ENCODE results near the gene PRELP.

PRELP gene

DNA sequence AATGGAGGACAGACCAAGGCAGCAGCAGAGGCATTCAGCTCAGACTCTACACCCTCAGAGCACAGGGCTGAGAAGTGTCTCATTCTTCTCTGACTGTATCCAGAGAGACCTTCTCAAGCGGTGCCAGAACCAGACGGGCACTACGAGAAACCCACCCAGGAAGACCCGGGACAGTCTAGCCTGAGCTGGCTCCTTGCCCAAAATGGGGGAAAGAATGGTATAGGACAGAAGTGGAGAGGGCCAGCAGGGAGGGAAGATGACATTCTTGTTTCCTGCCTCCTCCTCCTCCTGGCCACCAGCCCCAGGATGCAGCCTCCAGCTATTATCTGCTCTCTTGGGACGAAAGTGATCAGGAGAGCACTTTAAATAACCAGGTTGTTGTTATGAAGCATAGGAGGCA lies 22.6 kb upstream of the PRELP start:
- no peak for TF ChIP-seq Cebpa-rat (IDR thresholded peaks at IDR 0.05)
- Histone ChIP-seq H3K4me2 (peak overlapping the region; percentile 31; the same call in 1 of the 2 replicates), H3K9me3 (no peaks in the 10 kb centered on the region), H3K4me3 (no peak overlapping the region), H3K27me3 (no peaks in the 10 kb centered on the region), H3K4me1 (peaks cover 29% of the 10 kb centered on the region), H3K27ac (no peak overlapping the region), H3K9ac (no peak overlapping the region), H4K20me1 (no peaks in the 10 kb centered on the region), H3K36me3 (no peaks in the 10 kb centered on the region)

DNA sequence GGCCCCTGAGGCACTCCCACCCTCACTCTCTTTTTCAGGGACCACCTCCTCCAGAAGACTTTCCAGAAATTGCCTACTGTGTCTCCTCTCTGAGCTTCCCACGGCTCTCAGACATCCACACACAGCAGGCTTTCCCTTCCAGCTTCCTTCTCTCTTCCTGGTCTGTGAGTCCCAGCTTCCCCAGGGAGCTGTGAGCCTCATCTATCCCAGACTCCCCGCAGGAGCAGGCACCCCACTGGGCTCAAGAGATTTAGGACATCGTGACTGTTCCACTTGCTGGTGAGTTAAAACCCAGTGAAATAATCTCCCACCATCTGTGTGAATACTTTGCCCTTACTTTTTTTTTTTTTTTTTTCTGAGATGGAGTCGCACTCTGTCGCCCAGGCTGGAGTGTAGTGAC lies 22.0 kb upstream of the PRELP start:
- Histone ChIP-seq H3K36me3 (no peaks in the 10 kb centered on the region), H3K9ac (no peak overlapping the region), H3K4me2 (peak overlapping the region; percentile 31; the same call in 1 of the 2 replicates), H3K4me3 (no peak overlapping the region), H3K4me1 (peaks cover 25% of the 10 kb centered on the region), H3K9me3 (no peaks in the 10 kb centered on the region), H4K20me1 (no peaks in the 10 kb centered on the region), H3K27me3 (no peaks in the 10 kb centered on the region), H3K27ac (no peak overlapping the region)
- TF ChIP-seq Cebpa-rat (IDR thresholded peaks at IDR 0.05) = no peak

DNA sequence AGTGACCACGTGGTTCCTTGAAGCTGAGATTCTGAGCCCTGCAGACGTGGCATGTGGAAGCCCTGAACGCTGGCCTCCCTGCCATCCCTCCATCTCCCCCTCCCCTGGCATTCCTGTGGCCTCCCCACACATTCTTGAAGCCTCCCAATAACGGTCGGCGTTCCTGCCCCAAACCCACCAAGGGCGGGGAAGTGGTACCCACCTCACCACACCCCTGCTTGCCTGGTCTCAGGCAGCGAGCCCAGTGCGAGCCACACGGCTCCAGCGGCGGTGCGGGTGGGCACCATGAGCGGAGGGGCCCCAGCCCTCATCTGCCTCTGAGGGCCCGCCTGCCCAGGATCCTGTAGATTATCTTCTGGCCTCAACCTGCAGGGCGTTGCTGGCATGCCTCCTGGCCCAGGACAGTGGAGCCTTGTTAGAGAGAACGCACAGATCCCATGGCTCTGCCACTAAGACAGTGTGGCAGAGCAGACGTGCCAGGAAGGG lies 20.6 kb upstream of the PRELP start:
- H3K4me3 ChIP-seq = no peak overlapping the region
- peaks cover 23% of the 10 kb centered on the region for H3K4me1 ChIP-seq
- no peaks in the 10 kb centered on the region for H3K9me3 ChIP-seq
- no peak overlapping the region for H3K9ac ChIP-seq
- H4K20me1 ChIP-seq = no peaks in the 10 kb centered on the region
- H3K36me3 ChIP-seq = no peaks in the 10 kb centered on the region
- H3K4me2 ChIP-seq = no peak overlapping the region
- TF ChIP-seq Cebpa-rat (IDR thresholded peaks at IDR 0.05) = no peak
- H3K27ac ChIP-seq = no peak overlapping the region
- H3K27me3 ChIP-seq = no peaks in the 10 kb centered on the region

DNA sequence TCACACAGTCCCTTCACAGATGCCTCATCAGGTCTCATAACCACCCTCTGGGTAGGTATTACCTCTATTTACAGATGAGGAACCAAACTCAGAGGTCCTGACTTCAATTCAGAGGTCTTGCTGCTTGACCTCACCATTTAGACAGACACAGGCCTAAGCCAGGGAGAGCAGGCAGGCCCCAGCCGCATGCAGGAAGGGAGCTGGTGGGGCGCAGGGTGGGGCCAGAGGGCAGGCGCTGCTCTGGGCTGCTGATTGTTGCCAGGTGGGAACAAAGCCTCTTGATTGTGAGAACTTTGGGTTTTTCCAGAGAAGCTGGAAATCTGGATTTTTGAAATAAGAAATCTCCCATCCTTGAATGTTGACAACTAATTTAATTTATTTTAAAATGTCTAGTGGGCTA lies 19.9 kb upstream of the PRELP start:
- Histone ChIP-seq H3K27ac (no peak overlapping the region), H3K4me1 (peaks cover 23% of the 10 kb centered on the region), H3K9ac (no peak overlapping the region), H3K4me3 (no peak overlapping the region), H3K36me3 (no peaks in the 10 kb centered on the region), H3K27me3 (no peaks in the 10 kb centered on the region), H3K4me2 (no peak overlapping the region), H4K20me1 (no peaks in the 10 kb centered on the region), H3K9me3 (no peaks in the 10 kb centered on the region)
- TF ChIP-seq Cebpa-rat (IDR thresholded peaks at IDR 0.05) = no peak

DNA sequence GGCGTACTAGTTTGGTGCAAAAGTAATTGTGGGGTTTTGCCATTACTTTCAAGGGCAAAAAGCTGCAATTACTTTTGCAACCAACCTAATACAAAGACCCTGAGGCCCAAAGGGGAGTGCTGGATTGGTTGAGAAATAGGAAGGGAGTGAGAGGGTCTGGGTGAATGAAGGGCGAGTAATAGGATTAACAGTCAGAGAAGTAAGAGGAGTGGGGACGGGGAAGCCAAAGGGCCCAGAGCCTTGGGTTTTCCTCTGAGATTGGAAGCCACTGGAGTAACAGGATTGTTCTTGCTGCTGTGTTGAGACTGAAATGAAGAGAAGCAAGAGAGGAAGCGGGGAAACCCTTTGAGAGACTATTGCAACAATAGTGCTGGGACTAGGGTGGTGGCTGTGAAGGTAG lies 19.0 kb upstream of the PRELP start:
- TF ChIP-seq Cebpa-rat (IDR thresholded peaks at IDR 0.05) = no peak
- Histone ChIP-seq H3K4me3 (no peak overlapping the region), H3K27ac (no peak overlapping the region), H3K9ac (no peak overlapping the region), H3K4me2 (no peak overlapping the region), H3K27me3 (no peaks in the 10 kb centered on the region), H3K36me3 (no peaks in the 10 kb centered on the region), H3K4me1 (peaks cover 23% of the 10 kb centered on the region), H3K9me3 (no peaks in the 10 kb centered on the region), H4K20me1 (no peaks in the 10 kb centered on the region)

DNA sequence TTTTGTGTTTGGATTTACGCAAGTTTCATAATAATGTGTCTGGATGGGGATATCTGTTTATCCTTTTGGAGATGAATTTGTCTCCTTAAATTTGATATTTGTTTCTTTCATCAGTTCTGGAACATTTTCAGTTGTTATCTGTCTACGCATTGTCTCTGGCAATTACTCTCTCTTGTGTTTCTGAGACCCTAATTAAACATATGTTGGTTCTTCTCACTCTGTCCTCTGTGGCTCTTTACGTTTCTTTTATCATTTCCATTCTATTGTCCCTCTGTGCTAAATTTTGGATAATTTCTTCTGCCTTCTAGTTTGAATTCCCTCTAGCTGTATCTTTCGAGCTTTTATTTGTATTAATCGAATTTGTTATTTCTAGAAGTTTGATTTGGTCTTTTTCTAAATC lies 17.5 kb upstream of the PRELP start:
- Histone ChIP-seq H3K27me3 (no peaks in the 10 kb centered on the region), H4K20me1 (no peaks in the 10 kb centered on the region), H3K9me3 (no peaks in the 10 kb centered on the region), H3K4me2 (no peak overlapping the region), H3K4me3 (no peak overlapping the region), H3K4me1 (peaks cover 18% of the 10 kb centered on the region), H3K9ac (no peak overlapping the region), H3K36me3 (no peaks in the 10 kb centered on the region), H3K27ac (no peak overlapping the region)
- TF ChIP-seq Cebpa-rat (IDR thresholded peaks at IDR 0.05) = no peak

DNA sequence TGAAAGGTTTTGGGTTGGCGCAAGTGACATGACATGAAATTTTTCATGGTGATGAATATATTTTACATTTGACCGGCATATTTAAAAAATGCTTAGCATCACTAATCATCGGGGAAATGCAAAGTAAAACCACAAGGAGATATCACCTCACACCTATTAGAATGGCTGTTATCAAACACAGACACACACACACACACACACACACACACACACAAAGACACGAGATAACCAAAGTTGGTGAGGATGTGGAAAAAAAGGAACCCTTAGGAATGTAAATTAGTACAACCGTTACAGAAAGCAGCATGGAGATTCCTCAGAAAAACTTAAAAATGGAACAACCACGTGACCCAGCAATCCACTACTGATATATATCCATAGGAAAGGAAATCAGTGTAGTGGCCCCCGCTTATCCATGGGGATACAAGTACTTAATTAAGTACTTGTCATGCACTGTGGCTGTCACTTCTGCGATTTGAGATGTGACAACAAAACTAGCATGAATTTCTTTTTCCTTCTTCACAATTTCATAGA lies 15.9 kb upstream of the PRELP start:
- no peak overlapping the region for H3K4me3 ChIP-seq
- no peaks in the 10 kb centered on the region for H3K27me3 ChIP-seq
- no peaks in the 10 kb centered on the region for H4K20me1 ChIP-seq
- no peak for TF ChIP-seq Cebpa-rat (IDR thresholded peaks at IDR 0.05)
- H3K9me3 ChIP-seq = no peaks in the 10 kb centered on the region
- peaks cover 5% of the 10 kb centered on the region; the same call in 1 of the 2 replicates for H3K4me1 ChIP-seq
- H3K9ac ChIP-seq = no peak overlapping the region
- no peak overlapping the region for H3K27ac ChIP-seq
- no peaks in the 10 kb centered on the region for H3K36me3 ChIP-seq
- no peak overlapping the region for H3K4me2 ChIP-seq

DNA sequence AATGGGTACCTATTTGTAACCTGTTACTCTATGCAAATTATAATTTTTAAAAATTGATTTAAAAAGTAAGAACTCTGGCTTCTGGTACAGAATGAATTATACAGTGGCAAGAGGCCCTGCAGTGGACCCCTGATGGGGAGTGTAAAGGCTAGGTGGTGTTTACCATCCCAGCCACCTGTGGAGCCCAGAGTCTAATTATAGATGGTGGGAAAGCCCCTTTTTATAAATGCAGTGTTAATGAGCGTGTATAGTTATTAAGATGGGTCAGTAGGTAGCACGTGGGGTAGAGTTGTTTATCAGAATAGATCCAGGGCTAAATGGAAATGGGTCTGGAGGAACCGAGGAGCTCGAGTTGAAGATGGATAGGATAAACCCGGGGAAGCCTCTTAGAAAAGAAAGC lies 13.9 kb upstream of the PRELP start:
- no peak overlapping the region for H3K4me2 ChIP-seq
- H3K27ac ChIP-seq = no peak overlapping the region
- H3K9ac ChIP-seq = no peak overlapping the region
- no peaks in the 10 kb centered on the region for H3K27me3 ChIP-seq
- H3K9me3 ChIP-seq = no peaks in the 10 kb centered on the region
- H4K20me1 ChIP-seq = no peaks in the 10 kb centered on the region
- H3K4me1 ChIP-seq = peaks cover 10% of the 10 kb centered on the region; the same call in 1 of the 2 replicates
- H3K4me3 ChIP-seq = no peak overlapping the region
- no peaks in the 10 kb centered on the region for H3K36me3 ChIP-seq
- TF ChIP-seq Cebpa-rat (IDR thresholded peaks at IDR 0.05) = no peak

DNA sequence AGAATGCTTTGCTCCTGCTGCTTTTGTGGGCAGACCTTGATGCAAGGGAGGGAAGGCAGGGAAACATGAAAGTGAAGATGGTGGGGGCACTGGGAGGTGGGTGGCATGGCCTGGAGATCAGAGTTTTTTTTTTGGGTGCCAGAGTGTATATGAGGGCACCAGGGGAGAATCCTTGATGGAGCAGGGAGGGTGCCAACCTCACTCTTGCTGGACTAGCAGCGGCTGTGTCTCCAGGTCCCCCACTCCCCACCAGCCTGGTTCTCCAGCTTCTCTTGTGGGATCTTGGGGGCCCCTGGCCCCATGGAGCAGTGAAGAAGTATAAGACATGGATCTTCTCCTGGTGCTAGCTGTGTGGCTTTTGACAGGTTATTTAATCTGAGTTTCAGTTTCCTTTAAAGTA lies 13.5 kb upstream of the PRELP start:
- TF ChIP-seq Cebpa-rat (IDR thresholded peaks at IDR 0.05) = no peak
- no peak overlapping the region for H3K4me2 ChIP-seq
- no peak overlapping the region for H3K4me3 ChIP-seq
- H3K9me3 ChIP-seq = no peaks in the 10 kb centered on the region
- H3K4me1 ChIP-seq = peaks cover 10% of the 10 kb centered on the region; the same call in 1 of the 2 replicates
- H4K20me1 ChIP-seq = no peaks in the 10 kb centered on the region
- H3K9ac ChIP-seq = no peak overlapping the region
- no peaks in the 10 kb centered on the region for H3K27me3 ChIP-seq
- no peaks in the 10 kb centered on the region for H3K36me3 ChIP-seq
- H3K27ac ChIP-seq = no peak overlapping the region

DNA sequence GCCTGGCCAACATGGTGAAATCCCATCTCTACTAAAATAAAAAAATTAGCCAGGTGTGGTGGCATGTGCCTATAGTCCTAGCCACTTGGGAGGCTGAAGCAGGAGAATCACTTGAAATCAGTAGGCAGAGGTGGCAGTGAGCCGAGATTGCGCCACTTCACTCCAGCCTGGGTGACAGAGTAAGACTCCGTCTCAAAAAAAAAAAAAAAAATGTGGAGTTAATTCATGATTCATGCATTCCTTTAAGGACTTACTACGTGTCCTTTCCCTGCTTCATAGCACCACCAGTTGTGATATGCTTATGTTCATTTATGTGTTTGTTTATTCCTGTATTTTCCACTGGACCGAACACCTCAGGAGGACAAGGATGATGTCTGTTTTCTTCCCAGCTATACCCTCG lies 12.7 kb upstream of the PRELP start:
- Histone ChIP-seq H3K4me2 (no peak overlapping the region), H3K36me3 (no peaks in the 10 kb centered on the region), H3K9me3 (no peaks in the 10 kb centered on the region), H4K20me1 (no peaks in the 10 kb centered on the region), H3K27ac (no peak overlapping the region), H3K4me1 (peaks cover 10% of the 10 kb centered on the region; the same call in 1 of the 2 replicates), H3K9ac (no peak overlapping the region), H3K27me3 (no peaks in the 10 kb centered on the region), H3K4me3 (no peak overlapping the region)
- no peak for TF ChIP-seq Cebpa-rat (IDR thresholded peaks at IDR 0.05)

Measured in BLaER1 (cell line).